CD4-positive, alpha-beta T cell (primary cell): ENCODE results near the gene DIABLO. TPM values are rescaled to one million over a fixed set of nuclear protein-coding genes. Genes with fewer than 3 reads are reported as not detected.

Source experiments
- ATAC-seq: fragments of 200-7000 bp; cut with Tn5 transposase; one replicate; pipeline ENCODE4 v1.10.0; 2022; ENCODE audit warnings: mild to moderate bottlenecking; ENCODE audit not compliant: poor library complexity
- CTCF ChIA-PET: fragments of 350-600 bp; sonication (Branson Sonifier 250); formaldehyde crosslinking; loops from one replicate; lab custom pipeline; 2021; ENCODE audit warnings: antibody characterized with exemption, inconsistent platforms; lab: Charles Lee
- POLR2A ChIA-PET: fragments of 350-600 bp; sonication (Branson Sonifier 250); formaldehyde crosslinking; loops from one replicate; lab custom pipeline; 2021; ENCODE audit warnings: antibody characterized with exemption, inconsistent platforms; lab: Charles Lee
- DNase-seq, 14 experiments: peaks; one replicate each; pipeline ENCODE4 v3.0.0-alpha.2; 2013 to 2020; ENCODE audit warnings: mixed read lengths in 2 of 14
- H3K27ac ChIP-seq, 2 donors: one replicate each; pipeline versions ENCODE4 v1.5.1 to v1.7.0; 2013; ENCODE audit warnings: low read length in 2 of 2, low read depth in 1 of 2, mild to moderate bottlenecking in 1 of 2
- H3K27me3 ChIP-seq, 2 experiments: 1 replicate in 1 of 2; 2 replicates in 1 of 2; pipeline versions ENCODE4 v1.6.1 to v1.7.0; 2013; ENCODE audit warnings: low read length in 2 of 2, control low read depth in 1 of 2, mild to moderate bottlenecking in 1 of 2, moderate library complexity in 1 of 2; ENCODE audit not compliant: insufficient read depth in 2 of 2, control insufficient read depth in 1 of 2
- H3K36me3 ChIP-seq: one replicate; pipeline ENCODE4 v1.6.1; 2013; ENCODE audit warnings: low read length, control low read depth; ENCODE audit not compliant: insufficient read depth
- H3K4me1 ChIP-seq: one replicate; pipeline ENCODE4 v1.6.1; 2013; ENCODE audit warnings: low read length, control low read depth; ENCODE audit not compliant: insufficient read depth
- H3K4me3 ChIP-seq: one replicate; pipeline ENCODE4 v1.5.1; 2013; ENCODE audit warnings: mild to moderate bottlenecking, low read length, moderate library complexity
- H3K9me3 ChIP-seq, 2 experiments: 1 replicate in 1 of 2; 2 replicates in 1 of 2; pipeline versions ENCODE4 v1.6.1 to v1.7.0; 2013; ENCODE audit warnings: low read length in 2 of 2, mild to moderate bottlenecking in 2 of 2, control low read depth in 1 of 2, moderate library complexity in 1 of 2; ENCODE audit not compliant: control insufficient read depth in 1 of 2, insufficient read depth in 1 of 2
- H3K27ac Mint-ChIP-seq: one replicate; pipeline ENCODE4 v1.8.0; 2020; ENCODE audit warnings: mixed read lengths
- H3K27me3 Mint-ChIP-seq: one replicate; pipeline ENCODE4 v1.8.0; 2021; ENCODE audit warnings: mixed read lengths
- H3K36me3 Mint-ChIP-seq: one replicate; pipeline ENCODE4 v1.8.0; 2021; ENCODE audit warnings: low read depth, mixed read lengths
- H3K4me1 Mint-ChIP-seq: one replicate; pipeline ENCODE4 v1.8.0; 2021; ENCODE audit warnings: low read depth, mixed read lengths
- H3K4me3 Mint-ChIP-seq: one replicate; pipeline ENCODE4 v1.8.0; 2020; ENCODE audit warnings: mild to moderate bottlenecking, mixed read lengths
- H3K9me3 Mint-ChIP-seq: one replicate; pipeline ENCODE4 v1.8.0; 2020; ENCODE audit warnings: mixed read lengths
- intact Hi-C, 2 experiments: fragments of 100-400 bp; cut with DNase I in 1 of 2; cut with micrococcal nuclease in 1 of 2; formaldehyde crosslinking; loops; one replicate each; pipeline versions ENCODE4 v1.15.1 to v1.9.0; 2023 to 2025; cut with DNase I, micrococcal nuclease
- total RNA-seq, 174 experiments: library from RNA in 2 of 174; stranded (reverse) in 2 of 174; gene quantifications; one replicate each; pipeline ENCODE4 v1.2.3 and lab custom pipeline; 2021 to 2026
- TF ChIP-seq, protein P1 (sequence below): fragments of 200-600 bp; IDR thresholded peaks from one replicate; pipeline ENCODE4 v1.8.0; 2022; ENCODE audit warnings: antibody characterized with exemption, mild to moderate bottlenecking

Gene DIABLO
- total RNA-seq, 2 experiments from 2014 or later, result 90.3 to 91.3 TPM

DNA sequence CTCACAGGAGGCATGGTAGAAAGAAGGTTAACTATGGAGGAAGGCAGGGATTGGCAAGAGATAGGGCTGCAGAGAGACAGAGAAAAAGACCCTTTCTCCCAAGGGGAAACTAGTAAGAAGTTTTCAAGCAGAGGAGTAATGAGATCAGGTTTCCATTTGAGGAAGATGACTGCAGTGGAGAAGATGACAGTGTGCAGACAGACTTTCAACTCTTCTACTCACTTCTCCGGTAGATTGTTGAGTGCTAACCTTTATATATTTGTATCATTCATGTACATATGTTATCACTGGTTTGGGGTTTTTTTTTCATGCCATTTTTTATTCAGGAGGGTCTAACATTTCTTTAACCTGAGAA lies 28.3 kb downstream of the DIABLO start:
- intact Hi-C loops, result no loop called here
- ATAC-seq, result no peak
- H3K27ac Mint-ChIP-seq, result no peak overlapping the region

DNA sequence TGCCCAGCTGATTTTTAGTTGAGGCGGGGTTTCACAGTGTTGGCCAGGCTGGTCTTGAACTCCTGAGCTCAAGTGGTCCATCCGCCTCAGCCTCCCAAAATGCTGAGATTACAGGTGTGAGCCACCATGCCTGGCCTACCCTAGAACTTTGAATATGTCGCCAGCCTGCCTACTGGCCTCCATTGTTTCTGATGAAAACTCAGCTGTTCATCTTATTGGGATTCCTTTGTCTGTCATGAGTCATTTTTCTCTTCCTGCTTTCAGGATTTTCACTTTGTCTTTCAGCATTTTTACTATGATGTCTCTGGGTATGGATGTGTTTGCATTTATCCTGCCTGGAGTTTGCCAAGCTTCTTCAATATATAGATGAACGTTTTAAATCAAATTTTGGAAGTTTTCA lies 30.4 kb downstream of the DIABLO start:
- Mint-ChIP-seq H3K4me1 (no peaks in the 10 kb centered on the region), H3K4me3 (no peak overlapping the region), H3K27me3 (peaks cover 25% of the 10 kb centered on the region), H3K36me3 (no peaks in the 10 kb centered on the region), H3K27ac (no peak overlapping the region), H3K9me3 (no peaks in the 10 kb centered on the region)
- ChIA-PET CTCF (no interaction called here), POLR2A (no interaction called here)
- ATAC-seq (no peak), DNase-seq (no peak)
- TF ChIP-seq, protein P1, sequence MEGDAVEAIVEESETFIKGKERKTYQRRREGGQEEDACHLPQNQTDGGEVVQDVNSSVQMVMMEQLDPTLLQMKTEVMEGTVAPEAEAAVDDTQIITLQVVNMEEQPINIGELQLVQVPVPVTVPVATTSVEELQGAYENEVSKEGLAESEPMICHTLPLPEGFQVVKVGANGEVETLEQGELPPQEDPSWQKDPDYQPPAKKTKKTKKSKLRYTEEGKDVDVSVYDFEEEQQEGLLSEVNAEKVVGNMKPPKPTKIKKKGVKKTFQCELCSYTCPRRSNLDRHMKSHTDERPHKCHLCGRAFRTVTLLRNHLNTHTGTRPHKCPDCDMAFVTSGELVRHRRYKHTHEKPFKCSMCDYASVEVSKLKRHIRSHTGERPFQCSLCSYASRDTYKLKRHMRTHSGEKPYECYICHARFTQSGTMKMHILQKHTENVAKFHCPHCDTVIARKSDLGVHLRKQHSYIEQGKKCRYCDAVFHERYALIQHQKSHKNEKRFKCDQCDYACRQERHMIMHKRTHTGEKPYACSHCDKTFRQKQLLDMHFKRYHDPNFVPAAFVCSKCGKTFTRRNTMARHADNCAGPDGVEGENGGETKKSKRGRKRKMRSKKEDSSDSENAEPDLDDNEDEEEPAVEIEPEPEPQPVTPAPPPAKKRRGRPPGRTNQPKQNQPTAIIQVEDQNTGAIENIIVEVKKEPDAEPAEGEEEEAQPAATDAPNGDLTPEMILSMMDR, result no peak
- no peaks in the 10 kb centered on the region for H3K27me3 ChIP-seq
- H3K36me3 ChIP-seq, result no peaks in the 10 kb centered on the region
- intact Hi-C loops, result no loop called here
- peaks cover 5% of the 10 kb centered on the region for H3K4me1 ChIP-seq
- H3K27ac ChIP-seq, result no peak overlapping the region
- no peak overlapping the region for H3K4me3 ChIP-seq
- H3K9me3 ChIP-seq, result peaks cover 0 to 4% of the 10 kb centered on the region in 2 experiments

More for the DNA sequence above, 28.3 kb downstream of the DIABLO start:
- Histone ChIP-seq H3K4me1 (peaks cover 2% of the 10 kb centered on the region), H3K27me3 (peaks cover 7 to 9% of the 10 kb centered on the region in 2 experiments), H3K4me3 (no peak overlapping the region), H3K27ac (no peak overlapping the region), H3K9me3 (peaks cover 0 to 4% of the 10 kb centered on the region in 2 experiments), H3K36me3 (no peaks in the 10 kb centered on the region)
- POLR2A ChIA-PET, result no interaction called here
- no peaks in the 10 kb centered on the region for H3K4me1 Mint-ChIP-seq
- H3K27me3 Mint-ChIP-seq, result peaks cover 20% of the 10 kb centered on the region
- no peaks in the 10 kb centered on the region for H3K9me3 Mint-ChIP-seq
- TF ChIP-seq, protein P1, result no peak
- CTCF ChIA-PET, result no interaction called here
- H3K4me3 Mint-ChIP-seq, result no peak overlapping the region
- DNase-seq, result no peak
- no peaks in the 10 kb centered on the region for H3K36me3 Mint-ChIP-seq

DNA sequence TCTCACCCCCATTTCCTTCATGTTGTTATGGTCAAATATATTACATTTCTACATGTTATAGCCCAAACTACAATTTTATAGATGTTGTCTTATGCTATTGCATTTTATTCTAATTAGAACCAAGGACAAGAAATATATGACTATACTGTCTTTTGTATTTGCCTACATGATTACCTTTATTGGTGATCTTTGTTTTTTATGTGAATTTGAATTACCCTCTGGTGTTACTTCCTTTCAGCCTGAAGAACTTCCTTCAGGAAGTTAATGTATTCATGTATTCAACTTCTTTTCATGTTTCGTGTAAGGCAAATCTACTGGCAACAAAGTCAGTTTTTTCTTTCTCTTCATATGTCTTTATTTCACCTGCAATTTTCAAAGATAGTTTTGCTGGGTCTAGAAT lies 31.0 kb downstream of the DIABLO start:
- no peak overlapping the region for H3K27ac ChIP-seq
- ChIA-PET POLR2A (no interaction called here), CTCF (no interaction called here)
- Mint-ChIP-seq H3K9me3 (no peaks in the 10 kb centered on the region), H3K4me1 (no peaks in the 10 kb centered on the region), H3K27me3 (peaks cover 25% of the 10 kb centered on the region), H3K4me3 (no peak overlapping the region), H3K36me3 (no peaks in the 10 kb centered on the region), H3K27ac (no peak overlapping the region)
- intact Hi-C loops, result loop anchor here in 1 of 2 experiments (5.0 kb wide), 2 partner anchors 73 to 278 kb away; partner anchors contain the start of gene CFAP251
- TF ChIP-seq, protein P1, result no peak
- DNase-seq (no peak), ATAC-seq (no peak)
- H3K9me3 ChIP-seq, result peaks cover 0 to 4% of the 10 kb centered on the region in 2 experiments
- peaks cover 5% of the 10 kb centered on the region for H3K4me1 ChIP-seq
- no peaks in the 10 kb centered on the region for H3K27me3 ChIP-seq
- no peaks in the 10 kb centered on the region for H3K36me3 ChIP-seq
- no peak overlapping the region for H3K4me3 ChIP-seq
